ENCODE measurements around the gene SND1.
A peak's percentile ranks its signal among the peaks of the same experiment; 100 is the strongest.

Gene SND1

DNA sequence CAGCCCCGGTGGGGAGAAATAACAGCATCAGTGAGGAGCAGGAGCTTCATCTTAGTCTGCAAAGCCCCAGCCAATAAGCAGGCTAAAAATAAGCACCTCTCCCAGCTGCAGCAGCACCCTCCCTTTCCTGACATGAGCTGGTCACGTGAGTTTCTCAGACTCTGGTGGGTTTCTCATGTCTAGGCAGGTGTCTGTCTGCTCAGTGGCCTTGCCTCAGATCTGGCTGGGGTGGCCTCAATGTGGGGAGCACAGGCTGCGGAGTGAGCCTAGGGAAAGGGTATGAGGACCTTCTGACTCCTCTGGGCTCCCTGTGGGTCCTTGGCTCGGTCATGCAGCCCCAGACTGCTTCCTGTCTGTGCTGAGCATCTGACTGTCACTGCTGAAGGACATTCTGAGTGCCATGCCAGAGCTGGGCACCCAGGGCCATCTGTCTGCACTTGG is 460.8 kb downstream of the SND1 start:
- no peak for DNase-seq

DNA sequence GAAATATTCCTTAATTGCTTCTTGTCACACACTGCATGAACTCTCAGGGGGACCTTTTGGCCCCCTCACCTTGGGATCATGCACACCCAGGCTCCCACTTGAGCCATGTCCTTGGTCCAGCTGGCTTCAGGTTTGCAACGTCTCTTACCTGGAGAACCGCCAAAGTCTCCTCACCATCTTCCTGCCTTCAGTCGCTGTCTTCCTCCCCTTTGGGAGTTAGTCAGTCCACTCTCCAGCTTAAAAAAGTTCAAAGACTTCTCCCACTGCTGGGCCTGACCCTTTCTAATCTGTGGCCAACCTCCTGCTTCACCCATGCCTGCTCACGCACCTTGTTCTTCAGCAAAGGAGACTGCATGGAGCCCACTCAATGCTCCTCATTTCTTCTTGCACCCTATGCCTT is 461.8 kb downstream of the SND1 start:
- no peak for DNase-seq

DNA sequence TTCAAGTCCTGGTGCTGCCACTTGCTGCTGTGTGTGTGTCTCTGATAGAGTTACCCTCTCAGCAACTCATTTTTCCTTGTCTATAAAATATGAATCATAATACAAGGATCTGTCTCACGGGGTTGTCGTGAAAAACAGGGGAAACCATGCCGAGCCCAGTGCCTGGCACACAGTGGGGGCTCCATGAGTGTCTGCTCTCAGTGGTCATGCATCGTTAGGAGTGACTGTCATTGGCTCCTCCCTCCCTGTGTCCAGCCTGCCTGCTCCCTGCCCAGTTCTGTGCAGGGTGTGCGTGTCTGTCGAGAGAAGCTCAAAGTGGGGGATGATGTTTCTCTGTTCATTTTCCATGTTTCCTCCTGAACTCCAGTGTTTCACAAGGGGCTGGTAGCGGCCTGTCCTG is 462.8 kb downstream of the SND1 start:
- no peak for DNase-seq

DNA sequence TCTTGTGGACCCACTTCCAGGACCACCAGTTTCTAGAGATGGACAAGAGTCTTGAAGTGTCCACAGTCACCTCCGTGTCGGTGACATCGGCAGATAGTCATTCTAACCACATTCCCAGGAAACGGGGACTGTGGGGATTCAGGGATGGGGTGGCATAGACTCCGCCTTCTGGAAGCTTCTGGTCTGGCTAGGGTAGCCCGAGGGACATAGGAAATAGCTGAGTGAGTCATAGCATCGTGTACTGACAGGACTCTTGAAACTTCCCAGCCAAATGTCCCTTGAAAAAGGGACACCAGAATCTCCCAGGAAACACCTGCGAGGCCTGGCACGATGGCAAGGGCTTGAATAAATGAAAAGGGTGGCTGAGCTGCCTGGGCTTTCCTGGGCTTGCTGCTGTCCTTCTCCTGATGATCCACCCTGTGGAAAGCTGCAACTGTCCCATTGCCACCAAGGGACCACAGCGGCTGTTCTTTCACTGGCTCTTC is 463.4 kb downstream of the SND1 start:
- no peak for DNase-seq

DNA sequence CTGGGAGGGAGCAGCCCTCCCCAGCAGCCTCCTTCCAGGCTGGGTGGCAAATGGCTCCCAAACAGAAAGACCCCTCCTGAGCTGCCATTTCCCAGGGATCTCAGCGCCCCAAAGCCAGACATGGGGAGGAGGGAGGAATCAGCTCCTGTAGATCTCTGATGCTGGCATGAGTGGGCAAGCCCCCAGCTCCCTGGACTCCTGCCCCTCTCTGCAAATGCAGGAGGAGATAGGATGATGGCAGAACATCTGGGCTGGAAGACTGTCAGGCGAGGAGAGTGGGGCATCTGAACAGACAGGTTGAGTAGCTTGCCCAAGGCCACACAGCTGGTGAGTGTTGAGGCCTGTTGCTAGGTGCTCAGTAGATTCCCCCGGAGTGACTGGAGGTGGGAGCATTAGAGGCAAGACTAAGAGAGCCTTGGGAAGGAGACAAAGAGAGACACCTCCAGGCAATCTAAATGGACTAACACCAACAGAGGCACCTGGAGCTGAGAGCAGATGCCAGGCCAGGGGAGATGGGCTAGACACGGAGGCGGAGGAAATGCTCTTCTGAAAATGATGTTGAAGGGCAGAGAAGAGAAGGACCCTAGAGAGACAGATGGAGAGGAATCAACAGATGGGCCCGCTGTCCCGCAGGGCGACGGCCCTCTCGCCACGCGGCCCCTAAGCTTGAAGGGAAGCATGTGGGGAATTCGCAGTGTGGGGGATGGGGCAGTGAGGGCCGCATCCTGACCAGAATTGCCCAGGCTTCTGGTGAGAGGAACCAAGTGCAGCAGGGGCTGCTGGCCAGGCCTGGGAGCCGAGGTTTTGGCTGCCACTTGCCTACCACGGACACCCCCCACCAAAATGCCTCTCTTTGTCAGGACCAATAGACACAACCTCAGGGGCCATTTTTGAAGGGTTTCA is 464.1 kb downstream of the SND1 start:
- DNase-seq = no peak

DNA sequence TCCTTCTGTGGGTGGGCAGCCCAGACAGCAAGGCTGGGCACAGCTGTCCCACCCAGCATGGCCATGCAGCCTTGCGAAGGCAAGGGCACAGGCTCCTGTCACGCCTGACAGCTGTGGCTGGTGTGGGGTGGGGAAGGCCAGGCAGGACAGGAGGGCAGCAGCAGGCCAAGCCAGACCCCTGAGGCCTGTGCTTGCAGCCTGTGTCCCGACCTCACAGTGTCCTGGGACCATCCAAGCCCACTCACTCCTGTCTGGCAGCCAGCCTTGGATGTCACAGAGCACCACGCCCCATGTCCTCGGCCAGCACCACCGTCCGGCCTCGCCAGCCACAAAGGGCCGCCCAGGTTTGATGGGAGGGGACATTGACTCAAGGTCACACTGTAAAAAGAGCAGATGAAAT is 464.7 kb downstream of the SND1 start:
- no peak for DNase-seq

DNA sequence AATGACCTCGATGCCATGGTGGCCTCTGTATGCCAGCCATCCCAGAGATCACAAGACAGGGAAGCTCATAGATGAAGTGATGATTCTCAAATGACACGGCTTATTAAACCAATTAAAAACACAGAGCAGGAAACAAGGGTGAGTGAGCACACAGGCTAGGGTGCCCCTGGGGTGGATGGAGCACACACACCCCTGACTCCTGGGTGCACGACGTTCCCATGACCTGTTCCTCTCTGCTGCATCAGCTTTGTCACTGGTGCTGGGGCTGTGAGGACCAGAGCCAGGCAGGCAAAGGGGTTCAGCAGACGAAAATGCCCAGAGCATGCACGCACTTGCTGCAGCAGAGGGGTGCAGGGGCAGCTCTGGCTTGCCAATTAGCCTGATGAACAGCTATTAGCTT is 465.7 kb downstream of the SND1 start:
- DNase-seq = no peak

DNA sequence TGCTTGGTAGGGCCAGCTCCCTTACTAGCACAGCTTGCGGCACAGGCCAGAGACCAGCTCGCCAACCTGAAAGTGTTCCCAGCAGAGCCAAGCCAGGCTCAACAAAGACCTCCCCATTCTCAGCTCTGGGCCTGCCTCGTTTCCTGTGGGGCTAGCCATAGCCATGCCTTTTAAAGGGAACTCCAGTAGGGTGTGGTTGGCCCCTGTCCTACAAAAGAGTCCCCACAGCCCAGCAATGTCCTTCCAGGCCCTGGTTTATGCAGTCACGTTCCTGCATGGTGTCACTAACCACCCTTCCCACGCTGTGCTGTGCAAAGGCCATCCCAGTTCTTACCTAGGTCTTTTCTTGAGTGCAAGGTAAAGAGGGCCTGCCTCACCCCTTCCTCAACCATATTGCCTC is 467.0 kb downstream of the SND1 start:
- no peak for DNase-seq

DNA sequence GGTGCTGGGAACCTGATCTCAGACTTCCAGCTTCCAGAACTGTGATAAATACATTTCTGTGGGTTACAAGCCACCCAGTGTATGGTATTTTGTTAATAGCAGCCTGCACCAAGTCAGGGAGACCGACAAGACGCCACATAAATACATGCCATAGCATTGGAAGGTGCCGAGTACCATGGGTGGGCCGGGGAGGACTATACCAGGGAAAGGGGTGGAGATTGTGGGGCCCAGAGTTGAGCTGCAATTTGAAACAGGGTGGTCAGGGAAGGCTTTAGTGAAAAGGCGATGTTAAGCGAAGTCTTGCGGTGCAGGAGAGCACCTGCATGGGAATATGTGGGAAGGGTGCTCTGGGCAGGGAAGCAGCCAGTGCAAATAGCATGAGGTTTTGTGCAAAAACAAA is 468.1 kb downstream of the SND1 start:
- DNase-seq = no peak

DNA sequence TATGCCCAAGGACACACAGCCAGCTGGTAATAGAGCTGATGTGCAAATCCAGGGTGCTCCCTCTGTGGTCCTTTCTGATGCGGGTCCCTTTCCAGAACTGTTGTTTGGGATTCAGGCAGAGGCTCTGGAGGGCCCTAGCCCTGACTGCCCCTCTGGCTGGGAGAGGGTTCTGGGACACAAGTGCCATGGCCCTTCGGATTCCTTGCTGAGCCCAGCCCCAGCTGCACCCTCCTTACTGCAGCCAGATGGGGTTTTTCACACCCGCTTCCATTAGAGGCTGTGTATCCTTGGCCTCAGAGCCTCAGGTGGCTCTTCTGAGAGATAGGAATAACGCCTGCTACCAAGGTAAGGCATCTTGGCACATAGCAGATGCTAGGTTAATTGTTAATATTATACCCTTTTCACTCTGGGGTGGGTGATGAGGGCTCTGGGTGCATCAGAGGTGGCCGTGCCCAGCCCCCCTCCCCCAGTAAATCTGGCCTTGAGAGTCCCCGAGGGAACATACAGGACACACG is 469.0 kb downstream of the SND1 start:
- no peak for DNase-seq

DNA sequence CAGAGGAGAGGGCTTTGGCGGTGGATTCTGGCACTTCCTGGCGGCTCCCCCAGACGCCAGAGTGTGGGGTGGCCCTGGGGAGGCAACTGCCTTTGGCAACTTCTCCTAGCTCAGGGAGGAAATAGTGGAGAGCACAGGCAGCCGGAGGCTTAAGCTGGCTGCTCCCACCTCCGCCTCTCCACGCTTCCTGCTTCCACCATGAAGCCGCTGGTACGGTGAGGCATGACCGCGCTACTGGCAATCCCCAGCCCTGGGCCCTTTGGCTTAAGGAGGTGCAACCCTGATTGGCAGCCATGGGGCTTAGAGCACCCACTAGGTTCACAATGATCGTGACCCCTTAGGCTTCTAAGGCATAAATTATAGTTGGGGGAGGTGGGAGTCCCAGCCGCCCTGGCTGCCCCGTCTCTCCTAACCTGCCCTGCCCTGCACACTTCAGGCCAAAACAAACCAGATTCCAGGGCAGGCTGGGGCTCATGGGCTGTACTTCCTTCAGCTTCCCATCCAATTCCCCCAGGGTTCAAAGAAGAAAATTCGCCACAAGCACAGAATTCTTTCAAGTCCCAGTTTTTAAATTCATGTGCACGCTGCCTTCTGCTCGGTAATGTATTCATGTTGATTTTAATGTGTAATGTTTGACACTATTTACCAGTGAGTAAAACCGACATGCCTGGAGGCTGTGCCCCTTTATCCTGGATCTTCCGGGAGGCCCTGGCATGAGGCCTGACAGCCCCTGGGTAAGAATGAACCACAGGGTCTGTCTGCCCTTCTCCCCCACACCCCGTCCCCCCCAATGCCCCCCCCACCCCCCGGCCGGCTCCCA is 469.9 kb downstream of the SND1 start:
- no peak for DNase-seq

DNA sequence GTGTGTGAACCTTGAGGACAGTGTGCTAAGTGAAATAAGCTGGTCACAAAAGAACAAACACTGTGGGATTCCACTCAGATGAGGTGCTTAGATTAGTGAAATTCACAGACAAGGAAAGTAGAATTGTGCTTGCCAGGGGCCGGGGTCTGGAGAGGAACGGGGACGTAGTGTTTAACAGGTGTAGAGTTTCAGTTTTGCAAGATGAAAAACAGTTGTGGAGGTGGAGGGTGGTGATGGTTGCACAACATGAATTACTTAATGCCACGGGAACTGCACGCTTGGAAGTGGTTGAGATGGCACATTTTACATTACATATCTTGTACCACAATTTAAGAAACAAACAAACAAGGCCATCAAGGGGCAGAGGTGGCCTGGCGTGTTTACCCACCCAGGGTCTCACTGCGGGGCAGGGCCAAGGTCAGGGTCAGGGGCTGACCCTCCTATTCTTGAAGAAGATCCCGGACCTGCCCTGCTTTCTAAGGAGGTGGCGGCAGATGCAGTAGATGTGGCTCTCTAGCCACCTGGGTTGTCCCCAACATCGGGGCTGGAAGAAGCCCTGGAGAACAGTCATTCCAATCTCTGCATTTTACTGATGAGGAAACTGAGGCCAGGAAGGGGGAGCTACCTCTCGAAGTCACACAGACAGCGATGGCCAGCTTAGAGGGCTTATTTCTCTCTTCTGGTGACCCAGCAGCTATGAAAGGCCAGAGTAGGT is 470.7 kb downstream of the SND1 start:
- DNase-seq = no peak

DNA sequence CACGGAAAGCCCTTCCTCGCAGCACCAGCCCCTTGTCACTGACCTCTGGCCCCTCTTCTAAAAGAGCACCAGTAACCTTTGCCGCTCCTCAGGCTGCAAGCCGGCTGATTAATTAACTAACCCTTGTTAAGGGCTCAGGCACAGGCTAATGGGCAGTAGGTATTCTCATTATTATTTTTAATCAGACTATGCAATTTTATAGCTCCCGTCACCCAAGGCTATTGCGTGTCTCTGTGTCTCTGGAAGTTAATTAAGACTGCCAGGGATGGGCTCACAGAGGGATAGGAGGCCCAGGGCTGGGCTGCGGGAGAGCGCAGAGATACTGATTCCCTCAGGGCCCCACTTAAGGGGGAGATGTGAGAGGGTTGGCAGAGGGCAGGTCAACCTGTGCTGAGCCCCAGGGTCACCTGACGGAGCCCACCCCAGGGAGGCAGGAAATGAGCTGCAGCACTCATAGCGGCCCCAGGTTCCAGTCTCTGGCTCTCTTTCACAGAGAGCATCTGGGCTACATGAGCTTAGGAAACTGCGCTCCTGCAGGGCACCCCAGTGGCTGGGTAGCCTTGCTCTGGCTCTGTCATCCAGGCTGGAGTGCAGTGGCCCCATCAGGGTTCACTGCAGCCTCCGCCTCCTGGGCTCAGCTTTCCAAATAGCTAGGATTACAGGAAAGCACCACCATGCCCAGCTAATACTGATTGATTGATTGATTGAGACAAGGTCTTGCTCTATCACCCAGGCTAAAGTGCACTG is 471.5 kb downstream of the SND1 start:
- DNase-seq = no peak

DNA sequence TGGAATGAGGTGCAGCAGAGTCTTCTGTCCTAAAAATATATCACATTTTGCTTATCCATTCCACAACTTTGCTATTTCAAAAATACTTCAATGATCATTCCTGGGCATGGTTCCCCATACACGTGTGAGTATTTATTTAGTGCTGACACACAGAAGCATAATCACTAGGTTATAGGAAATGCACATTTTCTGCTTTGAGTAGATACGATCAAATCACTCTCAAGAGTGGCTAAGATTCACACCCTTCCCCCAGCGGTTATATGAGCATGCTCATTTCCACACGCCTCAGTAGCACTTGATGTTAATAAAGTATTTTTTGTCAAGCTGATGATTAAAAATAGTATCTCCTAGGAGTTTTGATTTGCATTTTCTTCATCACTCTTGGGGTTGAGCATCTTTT is 472.8 kb downstream of the SND1 start:
- no peak for DNase-seq

DNA sequence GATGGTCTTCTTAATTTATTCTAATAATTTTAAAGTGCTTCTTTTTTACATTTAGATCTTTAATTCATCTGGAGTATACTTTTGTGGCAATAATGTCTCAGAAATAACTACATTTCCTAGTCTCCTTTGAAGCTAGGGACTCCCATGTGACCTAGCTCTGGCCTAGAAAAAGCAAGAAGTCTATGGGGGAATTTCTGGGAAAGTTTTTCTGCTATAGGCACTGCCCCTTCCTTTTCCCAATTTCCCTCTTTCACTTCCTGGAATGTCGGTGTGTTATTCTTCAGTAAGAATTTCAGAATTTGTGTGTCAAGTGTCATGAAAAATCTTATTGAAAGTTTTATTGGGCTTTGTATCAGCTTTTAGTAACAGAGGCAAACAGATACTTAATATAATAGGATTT is 473.8 kb downstream of the SND1 start:
- no peak for DNase-seq

DNA sequence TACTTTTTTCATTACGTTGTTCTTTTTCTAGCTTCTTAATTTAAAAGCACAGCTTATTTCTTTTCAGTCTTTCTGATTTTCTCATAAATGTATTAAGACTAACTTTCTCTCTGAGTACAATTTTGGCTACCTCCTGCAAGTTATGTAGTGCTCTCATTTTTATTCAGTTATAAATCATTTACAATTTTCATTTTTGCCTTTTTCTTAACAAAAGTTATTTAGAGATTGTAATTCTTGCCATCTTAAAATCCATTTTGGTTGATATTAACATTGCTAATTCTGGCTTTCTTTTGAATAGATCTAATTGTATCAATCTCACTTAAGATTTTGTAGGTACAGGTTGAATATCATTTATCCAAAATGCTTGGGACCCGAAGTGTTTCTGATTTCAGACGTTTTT is 476.4 kb downstream of the SND1 start:
- DNase-seq = no peak

DNA sequence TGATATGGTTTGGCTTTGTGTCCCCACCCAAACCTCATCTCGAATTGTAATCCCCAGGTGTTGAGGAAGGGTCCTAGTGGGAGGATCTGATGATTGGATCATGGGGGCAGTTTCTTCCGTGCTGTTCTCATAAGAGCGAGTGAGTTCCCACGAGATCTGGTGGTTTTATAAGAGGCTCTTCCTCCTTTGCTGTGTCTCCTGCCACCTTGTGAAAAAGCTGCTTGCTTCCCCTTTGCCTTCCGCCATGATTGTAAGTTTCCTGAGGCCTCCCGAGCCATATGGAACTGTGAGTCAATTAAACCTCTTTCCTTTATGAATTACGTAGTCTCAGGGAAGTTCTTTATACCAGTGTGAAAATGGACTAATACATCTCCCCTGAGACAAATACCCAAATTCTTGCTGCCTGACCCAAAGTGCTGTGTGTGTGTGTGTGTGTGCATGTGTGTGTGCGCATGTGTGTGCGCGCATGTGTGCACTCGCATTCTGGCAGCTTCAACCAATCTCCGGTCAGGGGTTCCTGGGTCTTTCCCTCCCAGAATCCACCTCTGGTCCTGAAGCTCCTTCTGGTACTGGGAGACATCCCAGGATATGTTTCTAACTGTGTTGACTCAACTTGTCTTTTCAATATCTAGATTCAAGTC is 477.4 kb downstream of the SND1 start:
- no peak for DNase-seq

DNA sequence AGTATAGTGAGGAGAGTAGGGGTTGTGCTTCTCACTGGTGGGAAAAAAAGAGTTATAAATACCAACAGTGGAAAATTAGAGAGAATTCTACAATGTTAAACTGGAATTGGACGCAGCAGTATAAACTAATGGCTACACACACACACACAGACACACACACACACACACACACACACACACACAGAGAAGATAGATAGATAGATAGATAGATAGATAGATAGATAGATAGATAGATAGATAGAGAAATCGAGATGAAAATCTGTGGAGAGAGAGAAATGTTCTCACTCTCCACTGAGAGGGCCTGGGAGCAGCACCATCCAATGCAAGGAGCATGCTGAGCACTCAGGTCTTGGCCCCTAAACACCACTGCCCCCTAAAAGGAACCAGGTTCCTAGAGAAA is 479.1 kb downstream of the SND1 start:
- DNase-seq = no peak

DNA sequence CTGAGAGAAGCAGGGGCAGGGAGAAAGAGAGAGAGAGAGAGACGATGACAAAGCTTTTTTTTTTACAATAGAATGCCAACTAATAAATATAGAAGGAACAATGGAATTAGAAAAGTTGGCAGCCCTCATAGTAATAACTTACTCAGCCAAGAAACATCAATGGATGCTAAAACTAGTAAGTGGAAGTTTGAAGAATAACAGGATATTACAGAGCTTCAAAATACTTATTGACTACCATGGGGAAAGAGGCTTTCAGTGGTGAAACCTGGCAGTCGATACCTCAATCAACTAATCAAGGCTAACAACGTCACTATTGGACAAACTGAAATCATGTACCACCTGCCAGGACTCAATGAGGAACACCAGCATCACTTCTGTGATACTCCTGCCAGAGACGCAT is 479.7 kb downstream of the SND1 start:
- DNase-seq = no peak

DNA sequence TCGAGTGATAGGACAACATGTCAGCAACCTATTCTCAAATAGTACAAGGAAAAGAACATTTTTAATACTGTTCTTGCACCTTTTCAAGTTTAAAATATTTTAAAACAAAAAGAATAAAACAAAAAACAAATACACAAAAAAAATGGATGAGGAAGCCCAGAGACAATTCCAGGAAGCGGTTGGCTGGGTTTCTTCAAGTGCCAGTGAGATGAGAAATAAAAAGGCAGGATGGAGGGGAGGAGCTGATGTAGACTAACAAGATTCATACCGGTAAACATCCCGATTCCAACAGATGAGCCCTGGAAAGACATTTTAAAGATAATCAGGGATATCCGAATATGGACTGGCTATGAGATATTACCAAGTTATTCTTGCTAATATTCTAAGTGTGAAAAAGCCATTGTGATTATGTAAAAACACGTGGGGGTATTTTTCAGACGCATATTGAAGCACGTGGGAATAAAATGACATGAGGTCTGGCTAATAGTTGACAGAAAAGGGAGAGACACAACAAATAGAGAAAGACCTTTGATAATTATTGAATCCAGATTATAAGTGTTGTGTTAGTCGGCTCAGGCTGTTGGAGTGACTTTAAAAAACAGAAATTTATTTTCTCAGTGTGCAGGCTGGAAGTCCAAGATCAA is 480.6 kb downstream of the SND1 start:
- DNase-seq = no peak

DNA sequence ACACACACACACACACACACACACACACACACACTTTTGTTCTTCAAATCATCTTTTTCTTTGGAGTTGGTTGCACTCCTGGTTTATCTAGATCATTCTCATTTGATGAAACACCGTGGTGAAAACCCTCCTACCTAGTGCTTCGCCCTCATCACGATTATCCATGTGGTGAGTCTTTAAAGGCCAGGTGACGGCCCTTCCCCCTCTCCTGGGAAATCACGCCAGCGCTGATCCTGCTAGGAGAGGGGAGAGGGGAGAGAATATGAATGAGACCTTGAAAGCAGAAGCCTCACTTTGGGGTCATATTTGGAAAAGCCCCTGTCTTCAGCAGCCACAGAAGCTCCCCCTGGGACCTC is 483.1 kb downstream of the SND1 start:
- peak; percentile 57 for DNase-seq
